Measurements from ENCODE around the gene CUL4A. TPM values are rescaled to one million over a fixed set of nuclear protein-coding genes. Genes with fewer than 3 reads are reported as not detected.

The CUL4A gene
- total and polyA plus RNA-seq, 8 donors: 18.1 to 33.4 (median 28.9) TPM

DNA sequence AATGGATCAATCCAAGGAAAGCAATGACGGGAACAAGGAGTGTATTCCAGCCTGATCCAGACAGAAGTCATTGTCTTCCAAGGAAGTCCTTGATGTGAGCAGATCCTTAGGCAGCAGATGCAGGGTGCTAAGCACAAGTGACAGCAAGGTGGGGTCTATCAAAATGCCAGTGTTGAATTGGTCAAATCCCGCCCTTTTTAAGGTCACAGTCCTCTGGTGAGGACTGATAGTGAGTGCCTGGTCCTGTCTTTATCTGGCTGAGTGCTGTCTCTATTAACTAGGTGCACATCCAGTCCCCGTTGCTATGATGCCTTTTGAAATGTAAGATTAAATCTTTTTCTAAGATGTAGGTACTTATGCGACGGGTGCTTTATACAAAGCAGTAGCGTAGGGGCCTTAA, 86.4 kb downstream of the CUL4A start:
- Histone ChIP-seq H3K27me3 (no peaks in the 10 kb centered on the region), H3K36me3 (no peaks in the 10 kb centered on the region), H3K27ac (no peak overlapping the region), H3K4me1 (peaks cover 0 to 14% (median 5%) of the 10 kb centered on the region in 3 donors), H3K9me3 (no peaks in the 10 kb centered on the region), H3K4me3 (no peak overlapping the region)
- FAIRE-seq (no peak), ATAC-seq (no peak), DNase-seq (no peak)
- TF ChIP-seq, protein P1, sequence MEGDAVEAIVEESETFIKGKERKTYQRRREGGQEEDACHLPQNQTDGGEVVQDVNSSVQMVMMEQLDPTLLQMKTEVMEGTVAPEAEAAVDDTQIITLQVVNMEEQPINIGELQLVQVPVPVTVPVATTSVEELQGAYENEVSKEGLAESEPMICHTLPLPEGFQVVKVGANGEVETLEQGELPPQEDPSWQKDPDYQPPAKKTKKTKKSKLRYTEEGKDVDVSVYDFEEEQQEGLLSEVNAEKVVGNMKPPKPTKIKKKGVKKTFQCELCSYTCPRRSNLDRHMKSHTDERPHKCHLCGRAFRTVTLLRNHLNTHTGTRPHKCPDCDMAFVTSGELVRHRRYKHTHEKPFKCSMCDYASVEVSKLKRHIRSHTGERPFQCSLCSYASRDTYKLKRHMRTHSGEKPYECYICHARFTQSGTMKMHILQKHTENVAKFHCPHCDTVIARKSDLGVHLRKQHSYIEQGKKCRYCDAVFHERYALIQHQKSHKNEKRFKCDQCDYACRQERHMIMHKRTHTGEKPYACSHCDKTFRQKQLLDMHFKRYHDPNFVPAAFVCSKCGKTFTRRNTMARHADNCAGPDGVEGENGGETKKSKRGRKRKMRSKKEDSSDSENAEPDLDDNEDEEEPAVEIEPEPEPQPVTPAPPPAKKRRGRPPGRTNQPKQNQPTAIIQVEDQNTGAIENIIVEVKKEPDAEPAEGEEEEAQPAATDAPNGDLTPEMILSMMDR (IDR thresholded peaks at IDR 0.05): no peak
- 80 to 88% methylated on average over 6 of the region's 6 CpGs for whole genome bisulfite sequencing, 2 donors
- intact Hi-C loops (cut with DNase I): no loop called here

GRCh38 chr13:113296823-113297369, 87.5 kb downstream of the CUL4A start, which contains the start of gene LAMP1:
Gene LAMP1, plus strand, starts transcription at chr13:113297239. Its CDS starts 196 bp downstream, at chr13:113297435.
- H3K27ac ChIP-seq: peak within 1 kb of the TSS; percentile 77 to 88 (median 82)
- peaks cover 0 to 14% (median 5%) of the 10 kb centered on the region in 3 donors for H3K4me1 ChIP-seq
- H3K27me3 ChIP-seq: no peaks in the 10 kb centered on the region
- H3K9me3 ChIP-seq: no peaks in the 10 kb centered on the region
- DNase-seq (peak; percentile 95 to 100 (median 100)), FAIRE-seq (no peak), ATAC-seq (peak; percentile 90 to 97 (median 95))
- intact Hi-C loops (cut with DNase I): no loop called here
- WGBS, 2 donors: 0 to 1% methylated on average over 63 to 74 of the region's 74 CpGs
- peak within 1 kb of the TSS; percentile 67 to 90 (median 88) for H3K4me3 ChIP-seq
- TF ChIP-seq, protein P1 (IDR thresholded peaks at IDR 0.05): no peak
- no peaks in the 10 kb centered on the region for H3K36me3 ChIP-seq

GRCh38 chr13:113297370-113298042, 88.1 kb downstream of the CUL4A start:
- DNase-seq: peak in 3 of 6 donors; percentile 40 to 85 (median 61)
- peak in 2 of 4 donors; percentile 3 to 9 for ATAC-seq
- 0% methylated on average over 56 to 58 of the region's 58 CpGs for WGBS, 2 donors
- intact Hi-C loops (cut with DNase I): no loop called here
- no peaks in the 10 kb centered on the region for H3K9me3 ChIP-seq
- TF ChIP-seq, protein P1 (IDR thresholded peaks at IDR 0.05): no peak
- peak overlapping the region; percentile 67 to 90 (median 88) for H3K4me3 ChIP-seq
- H3K36me3 ChIP-seq: no peaks in the 10 kb centered on the region
- no peaks in the 10 kb centered on the region for H3K27me3 ChIP-seq
- peaks cover 0 to 14% (median 5%) of the 10 kb centered on the region in 3 donors for H3K4me1 ChIP-seq
- peak overlapping the region; percentile 48 to 88 (median 63) for H3K27ac ChIP-seq
- no peak for FAIRE-seq

DNA sequence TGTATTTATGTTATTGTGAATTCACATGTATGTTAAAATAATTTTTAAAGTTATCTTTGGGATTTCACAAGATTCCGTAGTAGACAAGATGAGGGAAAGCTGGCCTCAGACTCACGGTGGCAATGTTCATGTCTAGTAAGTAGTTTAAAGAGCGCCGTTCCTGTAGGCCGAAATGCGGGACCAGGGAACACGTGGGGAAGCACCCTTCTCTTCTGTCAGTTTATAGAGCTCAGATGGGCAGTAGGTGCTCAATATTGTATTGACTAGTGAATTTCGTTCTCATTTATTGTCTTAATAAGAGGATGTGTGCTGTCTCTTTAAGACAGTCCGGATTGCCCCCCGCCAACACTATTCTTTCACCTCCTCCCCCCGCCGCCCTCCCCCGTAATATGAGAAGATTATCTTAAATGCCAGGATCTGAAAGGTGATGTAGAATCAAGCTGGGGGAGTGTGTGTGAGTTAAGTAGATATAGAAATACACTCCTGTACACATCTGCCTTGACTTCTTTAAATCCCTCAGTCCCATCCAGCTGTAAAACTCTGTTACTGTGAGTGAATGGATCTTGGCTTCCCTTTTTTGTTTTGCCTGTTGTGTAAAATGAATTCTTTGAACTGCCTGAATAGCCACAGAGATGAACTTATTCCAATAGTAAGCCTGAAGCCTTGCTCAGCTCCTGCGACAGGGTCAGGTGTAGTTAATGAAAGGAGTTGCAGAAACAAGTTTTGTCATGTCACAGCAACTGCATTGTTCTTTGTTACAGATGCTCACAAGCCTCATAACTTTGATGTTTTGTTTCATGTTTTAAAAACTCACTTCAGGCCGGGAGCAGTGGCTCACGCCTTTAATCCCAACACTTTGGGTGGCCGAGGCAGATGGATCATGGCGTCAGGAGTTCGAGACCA, 88.9 kb downstream of the CUL4A start:
- H3K27me3 ChIP-seq: no peaks in the 10 kb centered on the region
- no peak for ATAC-seq
- TF ChIP-seq, protein P1 (IDR thresholded peaks at IDR 0.05): no peak
- intact Hi-C loops (cut with DNase I): no loop called here
- DNase-seq: no peak
- no peaks in the 10 kb centered on the region for H3K9me3 ChIP-seq
- no peak for FAIRE-seq
- H3K4me1 ChIP-seq: peaks cover 0 to 14% (median 5%) of the 10 kb centered on the region in 3 donors
- 26 to 27% methylated on average over 19 of the region's 19 CpGs for WGBS, 2 donors
- H3K27ac ChIP-seq: peak overlapping the region in 1 of 4 donors; percentile 49
- H3K36me3 ChIP-seq: no peaks in the 10 kb centered on the region
- H3K4me3 ChIP-seq: peak overlapping the region; percentile 67 to 90 (median 88)

Data from pancreas (tissue), 10 donors.